Esophagus squamous epithelium (tissue), 4 donors: ENCODE measurements around the gene IL1RN.

Experiments used
- POLR2A ChIP-seq, 4 donors: fragments of 450-650 bp; IDR thresholded peaks; one replicate each; pipeline ENCODE4 v1.6.1; 2017; ENCODE audit warnings: antibody characterized with exemption in 4 of 4, mild to moderate bottlenecking in 4 of 4, moderate library complexity in 3 of 4
- TF ChIP-seq, protein P1 (sequence below), 6 experiments: fragments of 450-650 bp in 4 of 6; fragments of 200-600 bp in 2 of 6; sonication (generic) in 2 of 6; IDR thresholded peaks; one replicate each; pipeline ENCODE4 v1.5.1; 2016 to 2019; ENCODE audit warnings: antibody characterized with exemption in 6 of 6, mild to moderate bottlenecking in 4 of 6, moderate library complexity in 4 of 6

DNA sequence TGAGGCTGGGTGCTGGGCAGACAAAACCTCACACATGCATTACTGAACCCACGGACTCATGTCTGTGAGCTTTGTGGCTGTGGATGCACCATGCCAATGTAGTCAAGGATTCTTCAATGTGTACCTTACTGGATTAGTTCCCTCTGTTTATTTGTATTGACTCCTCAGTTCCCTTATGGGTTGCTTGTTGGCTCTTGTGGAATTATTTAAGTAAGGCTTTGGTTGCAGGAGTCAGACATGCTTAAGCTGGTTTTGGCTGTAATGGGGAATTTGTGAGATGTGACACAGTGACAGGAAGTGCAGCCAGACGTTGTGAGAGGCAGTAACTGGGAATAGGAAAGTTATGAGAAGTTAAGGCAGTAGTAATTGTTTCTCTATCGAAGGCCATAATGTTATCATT lies 13.6 kb upstream of the IL1RN start:
- TF ChIP-seq, protein P1, sequence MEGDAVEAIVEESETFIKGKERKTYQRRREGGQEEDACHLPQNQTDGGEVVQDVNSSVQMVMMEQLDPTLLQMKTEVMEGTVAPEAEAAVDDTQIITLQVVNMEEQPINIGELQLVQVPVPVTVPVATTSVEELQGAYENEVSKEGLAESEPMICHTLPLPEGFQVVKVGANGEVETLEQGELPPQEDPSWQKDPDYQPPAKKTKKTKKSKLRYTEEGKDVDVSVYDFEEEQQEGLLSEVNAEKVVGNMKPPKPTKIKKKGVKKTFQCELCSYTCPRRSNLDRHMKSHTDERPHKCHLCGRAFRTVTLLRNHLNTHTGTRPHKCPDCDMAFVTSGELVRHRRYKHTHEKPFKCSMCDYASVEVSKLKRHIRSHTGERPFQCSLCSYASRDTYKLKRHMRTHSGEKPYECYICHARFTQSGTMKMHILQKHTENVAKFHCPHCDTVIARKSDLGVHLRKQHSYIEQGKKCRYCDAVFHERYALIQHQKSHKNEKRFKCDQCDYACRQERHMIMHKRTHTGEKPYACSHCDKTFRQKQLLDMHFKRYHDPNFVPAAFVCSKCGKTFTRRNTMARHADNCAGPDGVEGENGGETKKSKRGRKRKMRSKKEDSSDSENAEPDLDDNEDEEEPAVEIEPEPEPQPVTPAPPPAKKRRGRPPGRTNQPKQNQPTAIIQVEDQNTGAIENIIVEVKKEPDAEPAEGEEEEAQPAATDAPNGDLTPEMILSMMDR (IDR thresholded peaks at IDR 0.05) = no peak
- no peak for TF ChIP-seq POLR2A (IDR thresholded peaks at IDR 0.05)
